ENCODE results near the gene BCL2L15. TPM values are rescaled to one million over a fixed set of nuclear protein-coding genes. Genes with fewer than 3 reads are reported as not detected.
A peak's percentile ranks its signal among the peaks of the same experiment; 100 is the strongest.

The BCL2L15 gene
- total and polyA plus RNA-seq, 2 of the 13 experiments (the other 11 are each of a cell fraction or from before 2014, with no cell fraction given) = 0.03 to 0.27 TPM

GRCh38 chr1:113928941-113929749 is 41.8 kb upstream of the BCL2L15 start, which contains the start of gene HIPK1 (continued):
- no peak for TF ChIP-seq ZNF512 (CRISPR knock-in tag; IDR thresholded peaks at IDR 0.05)
- no peak for TF ChIP-seq ZNF326 (CRISPR knock-in tag; IDR thresholded peaks at IDR 0.05; ENCODE audit: borderline replicate concordance)
- TF ChIP-seq HNRNPUL1 (IDR thresholded peaks at IDR 0.05; ENCODE audit: low read depth, low read length) = no peak
- no peak for TF ChIP-seq ZNF839 (CRISPR knock-in tag; IDR thresholded peaks at IDR 0.05; ENCODE audit: borderline replicate concordance)
- TF ChIP-seq NFRKB (IDR thresholded peaks at IDR 0.05) = no peak
- peak; percentile 51; the same call in 1 of the 2 replicates for TF ChIP-seq NFAT5 (CRISPR knock-in tag; IDR thresholded peaks at IDR 0.05)
- TF ChIP-seq ZNF691 (CRISPR knock-in tag; IDR thresholded peaks at IDR 0.05; ENCODE audit: borderline replicate concordance, low read depth) = peak; percentile 82; the same call in 1 of the 2 replicates
- TF ChIP-seq SETDB1 (CRISPR knock-in tag; IDR thresholded peaks at IDR 0.05; ENCODE audit: borderline replicate concordance) = no peak
- peak; percentile 50 for TF ChIP-seq ARID5B (CRISPR knock-in tag; IDR thresholded peaks at IDR 0.05)
- peak; percentile 83; the same call in 1 of the 2 replicates for TF ChIP-seq TFDP2 (CRISPR knock-in tag; IDR thresholded peaks at IDR 0.05)
- TF ChIP-seq ESRRA (CRISPR knock-in tag; IDR thresholded peaks at IDR 0.05; ENCODE audit: low read depth) = peak; percentile 15; the same call in 1 of the 2 replicates

Data from HepG2 (cell line).